ENCODE results near the gene PAX9. TPM values are rescaled to one million over a fixed set of nuclear protein-coding genes. Genes with fewer than 3 reads are reported as not detected.

The PAX9 gene
- total RNA-seq, 1 donor from 2014 or later: 0.17 TPM

GRCh38 chr14:36719823-36720222, 58.2 kb downstream of the PAX9 start:
- no peak for TF ChIP-seq CTCF (IDR thresholded peaks at IDR 0.05)
- Mint-ChIP-seq H3K27ac (ENCODE audit: unreplicated experiment) (no peak overlapping the region), H3K4me1 (ENCODE audit: low read depth) (peaks cover 4% of the 10 kb centered on the region), H3K36me3 (ENCODE audit: low read depth) (no peaks in the 10 kb centered on the region), H3K27me3 (ENCODE audit: low read depth) (peaks cover 4% of the 10 kb centered on the region), H3K4me3 (ENCODE audit: unreplicated experiment) (no peak overlapping the region), H3K9me3 (ENCODE audit: low read depth) (no peaks in the 10 kb centered on the region)
- no peak for DNase-seq (ENCODE audit: low spot score)

GRCh38 chr14:36720657-36721056, 59.0 kb downstream of the PAX9 start:
- DNase-seq (ENCODE audit: low spot score): no peak
- H3K36me3 Mint-ChIP-seq (ENCODE audit: low read depth): no peaks in the 10 kb centered on the region
- no peak overlapping the region for H3K4me3 Mint-ChIP-seq (ENCODE audit: unreplicated experiment)
- peaks cover 4% of the 10 kb centered on the region for H3K27me3 Mint-ChIP-seq (ENCODE audit: low read depth)
- no peak overlapping the region for H3K27ac Mint-ChIP-seq (ENCODE audit: unreplicated experiment)
- no peak for TF ChIP-seq CTCF (IDR thresholded peaks at IDR 0.05)
- H3K4me1 Mint-ChIP-seq (ENCODE audit: low read depth): peaks cover 4% of the 10 kb centered on the region
- H3K9me3 Mint-ChIP-seq (ENCODE audit: low read depth): no peaks in the 10 kb centered on the region

GRCh38 chr14:36721877-36722276, 60.2 kb downstream of the PAX9 start:
- no peaks in the 10 kb centered on the region for H3K36me3 Mint-ChIP-seq (ENCODE audit: low read depth)
- H3K27ac Mint-ChIP-seq (ENCODE audit: unreplicated experiment): no peak overlapping the region
- no peak overlapping the region for H3K4me3 Mint-ChIP-seq (ENCODE audit: unreplicated experiment)
- DNase-seq (ENCODE audit: low spot score): no peak
- H3K4me1 Mint-ChIP-seq (ENCODE audit: low read depth): peaks cover 4% of the 10 kb centered on the region
- peaks cover 4% of the 10 kb centered on the region for H3K27me3 Mint-ChIP-seq (ENCODE audit: low read depth)
- no peak for TF ChIP-seq CTCF (IDR thresholded peaks at IDR 0.05)
- H3K9me3 Mint-ChIP-seq (ENCODE audit: low read depth): no peaks in the 10 kb centered on the region

- TF ChIP-seq CTCF (IDR thresholded peaks at IDR 0.05): no peak
- no peaks in the 10 kb centered on the region for H3K36me3 Mint-ChIP-seq (ENCODE audit: low read depth)
- no peak overlapping the region for H3K4me3 Mint-ChIP-seq (ENCODE audit: unreplicated experiment)
- H3K4me1 Mint-ChIP-seq (ENCODE audit: low read depth): no peaks in the 10 kb centered on the region
- no peak overlapping the region for H3K27ac Mint-ChIP-seq (ENCODE audit: unreplicated experiment)
- no peaks in the 10 kb centered on the region for H3K9me3 Mint-ChIP-seq (ENCODE audit: low read depth)
- DNase-seq (ENCODE audit: low spot score): no peak
- H3K27me3 Mint-ChIP-seq (ENCODE audit: low read depth): peaks cover 2% of the 10 kb centered on the region
These were observed 61.9 kb downstream of the PAX9 start for GRCh38 chr14:36723530-36723929.

- no peak for TF ChIP-seq CTCF (IDR thresholded peaks at IDR 0.05)
- no peak for DNase-seq (ENCODE audit: low spot score)
These were observed 62.5 kb downstream of the PAX9 start for GRCh38 chr14:36724162-36724561.

More at GRCh38 chr14:36724162-36724561, 62.5 kb downstream of the PAX9 start:
- no peak overlapping the region for H3K27ac Mint-ChIP-seq (ENCODE audit: unreplicated experiment)
- no peaks in the 10 kb centered on the region for H3K36me3 Mint-ChIP-seq (ENCODE audit: low read depth)
- no peaks in the 10 kb centered on the region for H3K4me1 Mint-ChIP-seq (ENCODE audit: low read depth)
- peaks cover 2% of the 10 kb centered on the region for H3K27me3 Mint-ChIP-seq (ENCODE audit: low read depth)
- H3K9me3 Mint-ChIP-seq (ENCODE audit: low read depth): no peaks in the 10 kb centered on the region
- no peak overlapping the region for H3K4me3 Mint-ChIP-seq (ENCODE audit: unreplicated experiment)
